HG03097 (cell line): ENCODE measurements around the gene TAF1A.

Experiments used
- ATAC-seq: cut with Tn5 transposase; IDR thresholded peaks from one replicate; pipeline ENCODE4 v1.9.1; 2021; ENCODE audit not compliant: unreplicated experiment, low FRiP score

Gene TAF1A

DNA sequence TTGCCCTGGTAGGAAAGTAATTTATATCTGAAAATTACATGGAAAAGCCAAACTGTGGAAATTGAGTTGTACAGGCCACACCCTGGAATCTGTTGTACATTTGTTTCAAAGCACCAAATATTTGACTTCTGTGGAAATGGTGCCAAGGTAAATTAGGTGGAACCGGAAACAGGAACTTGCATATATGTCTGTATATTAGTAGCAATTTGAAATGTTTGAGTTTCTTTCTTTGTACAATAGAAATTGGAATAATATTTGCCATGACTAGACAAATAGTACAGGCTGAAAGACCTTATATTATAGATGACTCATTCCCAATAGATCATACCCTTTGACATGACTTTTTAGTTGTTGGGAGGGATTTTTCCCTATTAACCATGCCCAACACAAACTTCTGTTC is 10.5 kb upstream of the TAF1A start:
- no peak for ATAC-seq

DNA sequence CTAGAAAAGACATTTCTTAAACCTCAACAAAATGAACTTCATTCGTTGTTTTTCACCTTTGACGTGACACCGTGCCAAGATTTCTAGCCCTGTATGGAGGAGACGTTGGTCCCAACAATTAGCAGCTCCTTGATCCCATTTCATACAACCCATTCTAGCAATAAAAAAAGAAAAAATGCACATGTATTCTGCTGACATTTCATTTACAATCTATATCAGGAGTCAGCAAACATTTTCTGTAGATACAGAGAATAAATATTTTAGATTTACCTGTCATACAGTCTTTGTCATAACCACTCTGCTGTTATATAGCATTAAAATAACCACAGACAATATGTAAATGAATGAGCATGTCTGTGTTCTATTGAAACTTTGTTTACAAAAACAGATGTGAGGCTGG is 7.0 kb upstream of the TAF1A start:
- no peak for ATAC-seq

DNA sequence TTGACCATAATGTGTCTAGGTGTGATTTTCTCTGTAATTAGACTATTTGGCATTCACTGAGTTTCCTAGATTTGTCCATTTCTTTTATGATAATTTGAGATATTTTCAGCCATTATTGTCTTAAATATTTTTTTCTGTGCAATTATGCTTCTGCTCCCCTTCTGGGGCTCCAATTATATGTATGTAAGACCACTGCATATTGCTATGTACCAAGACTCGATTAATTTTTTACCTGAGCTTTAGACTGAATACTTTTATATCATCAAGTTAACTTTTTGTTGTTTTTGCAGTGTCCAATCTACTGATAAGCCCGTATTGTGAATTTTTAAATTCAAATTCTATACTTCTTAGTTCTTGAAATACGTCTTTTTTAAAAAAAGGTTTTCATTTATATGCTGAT is 5.1 kb upstream of the TAF1A start:
- no peak for ATAC-seq

DNA sequence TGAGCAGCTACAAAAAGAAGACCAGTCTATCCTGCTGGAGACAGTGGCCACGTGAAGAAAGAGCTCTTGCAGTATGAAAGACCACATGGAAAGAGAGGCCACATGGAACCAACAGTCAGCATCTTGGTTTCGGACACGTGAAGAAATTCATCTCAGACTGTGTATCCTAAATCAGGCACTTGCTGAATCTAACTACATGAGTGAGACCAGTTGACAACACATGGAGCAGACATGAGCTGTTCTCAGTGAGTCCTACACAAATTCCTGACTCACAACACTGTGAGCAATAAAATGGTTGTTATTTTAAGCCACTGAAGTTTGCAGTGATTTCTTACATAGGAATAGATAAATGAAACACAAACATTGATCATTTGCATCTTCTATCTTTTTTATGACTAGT is 2.4 kb upstream of the TAF1A start:
- ATAC-seq, result no peak

DNA sequence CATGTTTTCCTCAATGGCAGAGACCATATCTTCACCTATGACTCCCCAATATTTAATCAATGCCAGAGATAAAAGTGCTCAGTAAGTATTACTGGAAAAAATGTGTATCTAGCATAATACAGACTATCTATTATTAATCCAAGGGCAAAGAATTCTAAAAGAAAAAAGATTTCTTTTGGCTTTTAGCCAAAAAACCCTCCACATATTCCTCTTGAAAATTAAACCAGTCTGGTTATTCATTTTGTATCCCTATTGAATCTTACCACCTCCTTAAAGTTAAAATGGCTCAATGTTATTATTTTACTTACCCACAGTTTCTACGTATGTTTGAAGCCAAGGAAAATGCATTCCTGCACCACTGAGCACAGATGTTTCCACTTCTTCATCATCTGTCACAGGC is 1.6 kb downstream of the TAF1A start:
- ATAC-seq, result no peak

DNA sequence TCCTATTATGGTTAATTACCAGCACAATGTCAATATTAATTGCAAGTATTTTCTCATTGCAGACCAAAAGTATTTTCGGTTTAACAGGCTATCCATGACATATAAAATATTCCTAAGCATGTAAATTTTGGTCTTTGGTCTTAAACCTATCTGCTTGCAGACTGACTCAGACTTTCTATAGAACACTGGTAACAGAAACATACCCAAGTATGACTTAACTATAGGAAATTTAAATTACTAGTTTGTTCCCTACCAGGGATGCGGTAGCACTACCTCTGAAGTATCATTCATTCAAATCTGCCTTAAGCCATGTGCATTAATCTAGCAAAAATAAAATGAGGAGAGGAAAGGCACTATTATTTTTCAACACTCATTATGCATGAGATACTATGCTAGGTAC is 2.9 kb downstream of the TAF1A start:
- ATAC-seq, result no peak

DNA sequence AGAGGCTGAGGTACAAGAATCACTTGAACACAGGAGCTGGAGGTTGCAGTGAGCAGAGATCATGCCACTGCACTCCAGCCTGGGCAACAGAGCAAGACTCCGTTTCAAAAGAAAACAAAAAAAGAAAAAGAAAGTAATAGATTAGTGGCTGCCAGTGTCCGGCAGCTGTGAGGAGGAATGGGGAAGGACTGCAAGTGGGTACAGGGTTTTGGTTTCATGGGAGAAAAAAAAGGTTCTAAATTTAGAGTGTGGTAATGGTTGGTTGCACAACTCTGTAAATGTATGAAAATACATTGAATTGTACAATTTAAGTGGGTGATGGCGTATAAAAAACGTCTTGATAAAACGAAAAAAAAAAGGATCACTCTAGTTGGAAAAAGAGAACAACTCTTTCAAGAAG is 6.7 kb downstream of the TAF1A start:
- ATAC-seq, result peak; percentile 92

DNA sequence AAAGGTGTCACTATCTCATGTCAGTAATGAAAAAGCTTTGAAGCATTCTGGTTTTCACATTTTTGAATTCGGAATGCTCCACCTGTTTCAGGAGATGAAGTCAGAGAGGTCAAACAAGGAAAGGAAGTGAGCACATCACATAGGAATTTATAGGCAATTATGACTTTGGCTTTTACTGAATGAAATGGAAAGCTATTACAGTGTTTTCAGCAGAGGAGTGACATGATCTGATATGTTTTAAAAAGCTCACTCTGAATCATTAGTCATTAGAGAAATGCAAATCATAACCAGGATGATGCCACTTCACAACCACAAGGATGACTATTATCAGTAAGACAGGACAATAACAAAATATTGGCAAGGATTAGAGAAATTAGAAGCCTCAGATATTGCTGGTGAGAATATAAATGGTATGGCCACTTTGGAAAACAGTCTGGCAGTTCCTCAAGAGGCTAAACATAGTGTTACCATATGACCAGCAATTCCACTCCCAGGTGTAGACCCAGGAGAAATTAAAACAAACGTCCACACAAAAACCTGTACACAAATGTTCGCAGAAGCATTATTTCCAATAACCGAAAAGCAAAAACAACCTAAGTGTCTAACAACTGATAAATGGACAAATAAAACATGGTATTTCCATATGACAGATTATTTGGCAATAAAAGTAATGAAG is 7.5 kb downstream of the TAF1A start:
- no peak for ATAC-seq

DNA sequence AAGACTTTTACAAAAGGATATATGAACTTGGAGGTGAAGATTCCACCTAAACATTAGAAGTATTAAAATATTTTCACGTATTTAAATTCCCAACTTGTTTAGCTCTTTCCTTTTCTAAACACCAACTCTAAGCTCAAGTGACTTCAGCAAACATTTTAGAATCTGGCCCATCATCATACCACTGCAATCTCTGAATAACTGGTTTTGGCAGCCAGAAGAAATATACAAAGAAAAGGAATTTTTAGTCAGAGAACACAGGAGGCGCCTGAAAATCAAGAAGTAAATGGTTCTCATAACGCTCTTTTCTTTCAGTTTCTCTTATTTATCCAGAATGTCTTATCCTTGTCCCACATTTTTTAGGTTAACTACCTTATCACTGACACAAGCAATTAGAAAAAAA is 10.4 kb downstream of the TAF1A start:
- no peak for ATAC-seq

DNA sequence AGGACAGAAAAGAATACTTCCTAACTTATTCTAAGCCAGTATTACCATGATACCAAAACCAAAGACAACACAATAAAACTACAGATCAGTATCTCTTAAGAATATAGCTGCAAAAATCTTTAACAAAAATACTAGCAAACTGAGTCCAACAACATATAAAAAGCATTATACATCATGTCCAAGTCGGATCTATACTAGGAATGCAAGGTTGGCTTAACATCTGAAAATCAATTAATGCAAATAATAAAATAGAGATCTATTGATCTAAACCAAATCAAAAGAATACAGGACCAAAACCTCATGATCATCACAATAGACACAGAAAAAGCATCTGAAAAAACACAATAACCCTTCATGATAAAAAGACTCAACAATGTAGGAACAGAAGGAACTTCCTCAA is 18.9 kb downstream of the TAF1A start:
- ATAC-seq, result no peak

DNA sequence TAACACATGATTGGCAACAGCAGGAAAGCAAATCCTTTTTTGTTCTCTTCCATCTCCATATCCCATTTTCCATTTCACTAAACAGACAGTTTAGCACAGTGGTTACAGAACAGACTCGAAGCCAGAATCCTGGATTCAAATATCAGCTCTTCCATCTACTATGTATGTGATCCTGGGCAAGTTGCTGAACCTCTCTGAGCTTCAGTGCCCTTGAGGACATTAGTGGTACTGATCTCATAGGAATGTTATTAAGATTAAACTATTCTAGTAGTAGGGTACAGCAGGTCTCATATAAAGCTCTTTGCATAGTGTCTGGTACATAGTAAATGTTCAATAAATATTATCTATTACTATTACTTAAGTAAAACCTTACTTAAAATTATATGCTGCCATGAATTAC is 28.1 kb downstream of the TAF1A start:
- ATAC-seq, result no peak

DNA sequence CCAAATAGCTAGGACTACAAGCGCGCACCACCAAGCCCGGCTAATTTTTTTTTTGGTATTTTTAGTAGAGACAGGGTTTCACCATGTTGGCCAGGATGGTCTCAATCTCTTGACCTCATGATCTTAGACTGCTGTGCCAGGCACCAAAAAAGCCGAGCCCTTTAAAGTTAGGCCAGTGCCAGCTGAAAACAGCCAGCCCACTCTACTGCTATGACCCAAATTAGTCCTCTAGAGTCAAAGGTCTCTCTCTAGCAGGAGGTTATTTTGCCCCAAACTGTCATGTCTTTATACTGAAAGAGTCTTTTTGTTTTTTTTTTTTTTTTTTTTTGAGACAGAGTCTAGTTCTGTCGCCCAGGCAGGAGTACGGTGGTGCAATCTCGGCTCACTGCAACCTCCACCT is 32.2 kb downstream of the TAF1A start:
- ATAC-seq, result no peak

DNA sequence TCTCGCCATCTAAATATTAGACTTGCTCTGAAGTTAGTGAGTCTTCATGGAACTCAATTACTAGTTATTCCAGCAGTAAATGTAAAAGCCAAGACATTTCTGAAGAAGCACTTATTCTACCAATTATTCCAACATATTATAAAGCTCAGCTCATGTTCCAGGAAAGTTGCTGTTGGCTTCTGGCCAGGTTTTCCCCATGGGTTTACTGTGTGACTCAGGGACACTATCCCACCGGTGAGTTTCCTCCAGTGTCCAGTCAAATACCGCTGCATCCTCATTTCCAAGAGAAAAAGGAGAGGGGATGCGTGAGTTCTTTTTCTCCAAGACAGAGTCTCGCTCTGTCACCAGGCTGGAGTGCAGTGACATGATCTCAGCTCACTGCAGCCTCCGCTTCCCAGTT is 32.6 kb downstream of the TAF1A start:
- no peak for ATAC-seq

DNA sequence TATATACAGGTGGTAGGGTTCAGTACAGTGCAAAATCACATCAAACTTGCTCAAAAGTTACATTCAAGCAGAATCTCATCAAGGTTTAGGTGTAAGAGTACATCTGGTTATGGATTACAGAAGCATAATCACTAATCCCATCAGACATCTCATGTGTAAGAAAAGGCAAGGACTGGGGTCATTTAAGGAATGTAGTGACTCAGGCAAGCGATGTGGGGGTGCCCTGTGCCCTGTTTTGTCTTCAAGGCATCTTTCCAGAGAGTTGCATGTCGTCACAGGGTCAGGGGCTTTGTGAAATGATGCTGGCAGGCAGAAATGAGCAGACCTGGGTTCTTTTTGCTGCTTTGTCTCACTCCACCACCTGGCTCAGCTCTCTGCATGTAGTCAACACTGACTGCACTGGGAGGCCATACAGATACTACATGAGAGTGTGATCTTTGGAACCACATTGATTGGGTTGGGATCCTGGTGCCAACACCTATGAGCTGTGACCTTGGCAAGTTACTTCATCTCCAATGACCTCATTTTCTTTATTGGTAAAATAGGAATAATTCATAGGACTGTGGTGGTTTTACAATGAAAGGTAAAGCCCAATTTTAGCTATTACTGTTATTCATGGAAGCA is 33.6 kb downstream of the TAF1A start:
- no peak for ATAC-seq

DNA sequence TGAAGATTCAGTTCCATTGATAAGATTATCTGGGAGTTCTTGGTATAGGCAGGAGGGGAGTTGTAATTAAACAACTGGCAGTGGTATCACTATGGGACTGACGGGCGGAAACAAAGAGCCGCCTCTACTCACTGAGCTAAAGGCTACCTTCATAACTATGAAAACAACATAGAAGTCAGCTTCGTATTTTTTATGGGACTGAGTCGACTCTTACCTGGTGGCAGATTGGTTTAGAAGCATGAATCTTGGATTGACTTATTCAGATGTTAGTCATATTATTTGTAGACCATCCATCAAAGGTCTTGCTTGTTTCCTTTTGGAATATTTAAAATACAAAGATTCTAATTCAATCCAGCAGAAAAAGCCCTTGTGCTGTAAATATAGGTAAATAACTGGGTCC is 35.6 kb downstream of the TAF1A start:
- no peak for ATAC-seq

DNA sequence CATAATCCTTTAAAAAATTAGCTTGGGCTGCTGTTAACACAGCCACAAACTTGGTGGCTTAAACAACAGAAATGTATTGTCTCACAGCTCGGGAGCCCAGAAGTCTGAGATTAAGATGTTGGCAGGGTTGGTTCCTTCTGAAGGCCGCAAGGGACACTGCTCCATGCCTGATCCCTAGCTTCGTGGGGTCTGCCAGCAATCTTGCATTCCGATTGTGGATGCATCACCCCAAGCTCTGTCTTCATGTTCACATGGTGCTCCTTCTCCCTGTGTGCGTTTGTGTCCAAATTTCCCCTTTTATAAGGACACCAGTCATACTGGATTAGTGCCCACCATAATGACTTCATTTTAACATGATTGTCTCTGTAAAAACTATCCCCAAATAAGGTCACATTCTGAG is 36.9 kb downstream of the TAF1A start:
- ATAC-seq, result no peak

DNA sequence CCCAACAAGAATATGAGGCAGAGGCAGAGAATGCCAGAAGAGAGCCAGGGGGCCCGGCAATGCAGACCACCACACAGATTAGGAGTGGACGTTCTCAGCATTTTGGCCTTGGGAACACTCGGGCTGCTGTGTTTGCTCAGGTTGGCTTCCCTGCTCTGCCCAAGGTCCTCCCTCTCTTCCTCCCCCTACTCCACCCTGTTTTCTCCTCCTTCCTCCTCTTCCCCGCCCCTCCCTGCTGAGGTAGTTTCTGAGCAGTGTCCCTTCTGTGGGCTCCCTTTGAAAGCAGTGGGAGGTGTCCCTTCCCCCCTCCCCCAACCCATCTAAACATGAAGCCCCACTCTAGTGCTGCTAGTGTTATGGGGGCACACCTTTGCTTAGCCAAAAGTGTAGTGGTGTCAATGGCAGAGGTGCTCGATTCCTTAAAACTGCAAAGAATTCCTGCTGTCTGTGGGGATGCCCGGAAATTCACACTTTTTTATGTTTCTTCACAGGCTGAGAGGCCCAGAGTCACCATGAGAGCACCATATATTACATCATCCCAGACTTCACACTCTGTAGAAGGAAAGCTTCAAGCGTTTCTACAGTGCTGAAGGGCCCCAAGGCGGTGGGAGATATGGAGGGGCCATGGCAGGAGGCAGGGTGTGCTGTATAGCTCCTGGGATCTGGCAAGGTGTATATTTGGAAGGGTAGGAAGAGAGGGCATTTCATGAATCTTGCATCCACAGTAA is 41.6 kb downstream of the TAF1A start, which contains the start of gene HHIPL2:
Gene HHIPL2, minus strand, starts transcription at position 161 of the 728 bp plus-strand sequence. Its CDS starts 60 bp downstream, at position 101.
- no peak for ATAC-seq

DNA sequence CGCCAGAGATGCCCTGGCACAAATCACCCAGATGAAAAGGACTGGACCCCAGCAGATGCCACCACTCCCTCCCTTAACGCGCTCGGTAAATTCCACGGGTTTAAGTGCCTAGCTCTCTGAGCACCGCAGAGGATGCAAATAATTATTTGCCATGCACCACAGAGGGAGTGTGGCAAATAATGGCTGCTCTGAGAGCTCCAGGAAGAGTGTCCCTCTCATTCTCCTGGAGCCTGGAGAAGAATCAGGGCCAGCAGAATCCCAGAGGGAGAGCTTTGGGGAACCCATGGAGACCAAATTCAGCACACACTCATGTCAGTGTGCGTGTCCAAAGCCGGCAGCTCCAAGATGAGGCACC is 42.5 kb downstream of the TAF1A start:
- no peak for ATAC-seq

DNA sequence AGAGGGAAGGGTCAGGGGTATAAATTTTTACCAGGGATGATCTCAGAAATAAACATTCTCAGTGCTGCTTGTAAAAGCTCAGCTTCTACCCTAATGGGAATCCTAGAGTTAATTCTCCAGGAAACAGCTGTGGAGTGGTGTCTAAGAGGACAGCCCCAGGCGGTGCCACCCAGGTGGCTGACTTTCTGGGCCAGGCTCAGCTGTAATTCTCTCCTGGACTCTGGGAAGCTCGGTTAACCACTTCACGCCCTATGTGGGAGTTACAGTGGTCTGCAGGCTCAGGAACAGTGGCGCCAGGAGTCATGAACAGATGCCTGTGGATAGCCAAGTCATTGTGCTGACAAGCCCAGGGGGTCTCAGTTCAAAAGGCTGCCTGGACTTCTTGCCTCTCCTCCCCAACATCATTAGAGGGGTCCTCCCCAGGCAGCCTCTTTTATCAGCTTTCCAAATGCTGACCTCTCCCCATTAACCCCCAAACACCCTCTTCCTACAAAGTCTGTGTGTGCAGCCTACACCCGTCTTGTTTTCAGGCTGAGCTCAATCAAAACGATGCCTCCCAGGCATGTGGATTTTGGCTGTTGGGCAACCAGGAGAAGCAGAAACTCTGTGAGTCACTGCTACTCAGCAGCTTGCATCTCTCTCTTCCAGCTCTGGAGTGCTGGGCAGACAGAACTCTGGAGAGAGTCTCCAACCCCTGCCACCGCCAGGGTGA is 43.0 kb downstream of the TAF1A start:
- no peak for ATAC-seq

DNA sequence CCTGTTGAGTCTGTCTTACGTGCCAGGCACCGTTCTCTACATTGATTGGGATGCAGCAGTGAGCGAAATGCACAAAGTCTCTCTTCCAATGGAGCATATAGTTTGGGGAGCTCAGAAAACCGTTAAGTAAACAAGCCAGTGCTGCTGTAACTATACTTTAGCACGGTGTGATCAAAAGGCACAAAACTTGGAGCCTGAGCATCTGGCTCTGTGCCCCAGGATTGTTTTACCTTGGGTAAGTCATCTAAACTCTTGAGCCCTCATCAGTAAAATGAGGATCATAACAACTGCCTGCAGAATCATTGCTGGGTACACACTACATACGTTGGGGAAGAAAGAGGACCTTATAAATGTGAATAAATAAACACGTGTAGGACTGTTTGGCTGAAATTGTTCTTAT is 43.6 kb downstream of the TAF1A start:
- ATAC-seq, result no peak

DNA sequence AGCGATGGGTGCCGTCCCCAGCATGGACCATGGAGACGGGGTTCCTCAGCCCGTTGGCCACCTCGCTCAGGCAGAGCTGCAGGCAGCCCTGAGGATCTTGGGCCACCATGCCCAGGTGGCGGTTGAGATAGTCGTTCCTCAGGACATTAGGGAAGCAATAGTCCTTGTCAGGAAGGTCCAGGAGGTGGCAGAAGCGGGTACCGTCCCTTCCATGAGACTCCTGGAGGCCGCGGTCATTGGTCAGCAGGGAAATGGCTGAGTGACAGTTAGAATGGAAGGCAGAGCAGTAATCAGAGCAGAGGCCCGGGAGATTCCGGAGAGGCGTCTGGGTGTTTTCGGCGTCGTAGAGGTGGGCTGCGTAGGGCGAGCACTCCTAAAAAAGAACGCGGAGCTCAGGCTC is 45.9 kb downstream of the TAF1A start:
- ATAC-seq, result no peak
